Measurements from ENCODE around the gene FOXA3. TPM values are rescaled to one million over a fixed set of nuclear protein-coding genes. Genes with fewer than 3 reads are reported as not detected.

The FOXA3 gene
- total RNA-seq, 1 experiment from 2014 or later: 22.2 TPM

DNA sequence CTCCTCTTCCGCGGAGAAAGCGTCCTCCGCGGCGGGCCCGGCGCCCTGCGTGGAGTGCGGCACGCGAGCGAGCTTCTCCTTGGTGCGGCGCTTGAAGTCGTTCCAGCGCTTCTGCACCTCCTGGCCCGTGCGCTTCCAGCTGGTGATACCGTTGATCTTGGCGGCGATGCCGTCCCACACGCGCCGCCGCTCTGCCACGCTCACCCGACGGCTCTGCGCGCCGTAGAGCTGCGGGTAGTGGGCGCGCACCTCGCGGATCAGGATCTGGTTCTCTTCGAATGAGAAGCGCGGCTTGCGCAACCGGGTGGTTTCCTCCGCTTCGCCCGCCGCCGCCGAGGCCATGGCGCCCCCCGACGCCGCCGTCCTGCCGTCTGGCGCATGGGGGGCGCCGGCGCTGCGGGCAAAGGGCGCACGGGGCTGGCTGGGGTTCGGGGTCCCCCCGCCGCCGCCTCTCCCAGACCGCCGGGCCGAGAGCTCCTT, 37.3 kb downstream of the FOXA3 start:
- TF ChIP-seq, protein P1, sequence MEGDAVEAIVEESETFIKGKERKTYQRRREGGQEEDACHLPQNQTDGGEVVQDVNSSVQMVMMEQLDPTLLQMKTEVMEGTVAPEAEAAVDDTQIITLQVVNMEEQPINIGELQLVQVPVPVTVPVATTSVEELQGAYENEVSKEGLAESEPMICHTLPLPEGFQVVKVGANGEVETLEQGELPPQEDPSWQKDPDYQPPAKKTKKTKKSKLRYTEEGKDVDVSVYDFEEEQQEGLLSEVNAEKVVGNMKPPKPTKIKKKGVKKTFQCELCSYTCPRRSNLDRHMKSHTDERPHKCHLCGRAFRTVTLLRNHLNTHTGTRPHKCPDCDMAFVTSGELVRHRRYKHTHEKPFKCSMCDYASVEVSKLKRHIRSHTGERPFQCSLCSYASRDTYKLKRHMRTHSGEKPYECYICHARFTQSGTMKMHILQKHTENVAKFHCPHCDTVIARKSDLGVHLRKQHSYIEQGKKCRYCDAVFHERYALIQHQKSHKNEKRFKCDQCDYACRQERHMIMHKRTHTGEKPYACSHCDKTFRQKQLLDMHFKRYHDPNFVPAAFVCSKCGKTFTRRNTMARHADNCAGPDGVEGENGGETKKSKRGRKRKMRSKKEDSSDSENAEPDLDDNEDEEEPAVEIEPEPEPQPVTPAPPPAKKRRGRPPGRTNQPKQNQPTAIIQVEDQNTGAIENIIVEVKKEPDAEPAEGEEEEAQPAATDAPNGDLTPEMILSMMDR (conservative IDR thresholded peaks at IDR 0.05): no peak
- no peak overlapping the region for H3K27ac Mint-ChIP-seq
- DNase-seq: peak; percentile 32

More for the DNA sequence above, 37.3 kb downstream of the FOXA3 start:
- H4K91ac ChIP-seq (ENCODE audit: insufficient read length, low read depth, low read length): no peak overlapping the region
- H3K79me1 ChIP-seq (ENCODE audit: insufficient read depth, low read depth, low read length, poor library complexity, severe bottlenecking): no peaks in the 10 kb centered on the region
- H3K4me2 ChIP-seq (ENCODE audit: insufficient read depth, insufficient read length, low read length): peak overlapping the region; percentile 83
- no peak overlapping the region for H3K56ac ChIP-seq (ENCODE audit: insufficient read length, low read depth, low read length)
- peaks cover 8 to 25% (median 25%) of the 10 kb centered on the region in 3 experiments for H3K36me3 Mint-ChIP-seq (ENCODE audit: insufficient read depth in 1 of 3, low read depth in 3 of 3)
- no peak overlapping the region for H2BK120ac ChIP-seq (ENCODE audit: low read depth, low read length, poor library complexity, severe bottlenecking)
- no peak overlapping the region for H3K18ac ChIP-seq (ENCODE audit: insufficient read length, low read depth, low read length)
- no peaks in the 10 kb centered on the region for H3K4me1 ChIP-seq (ENCODE audit: insufficient read depth, low read length)
- peaks cover 15% of the 10 kb centered on the region for H3K23me2 ChIP-seq (ENCODE audit: insufficient read length, low read depth, low read length, poor library complexity, severe bottlenecking)
- H3K23ac ChIP-seq (ENCODE audit: insufficient read length, low read depth, low read length): no peak overlapping the region
- no peak overlapping the region for H2AK5ac ChIP-seq (ENCODE audit: insufficient read length, low read length)
- no peak overlapping the region for H2BK20ac ChIP-seq (ENCODE audit: low read depth, low read length, poor library complexity, severe bottlenecking)
- no peak overlapping the region for H3K9ac ChIP-seq (ENCODE audit: extremely low read depth, insufficient read length, low read length)
- H2BK5ac ChIP-seq (ENCODE audit: insufficient read length, low read length): no peak overlapping the region
- no peak overlapping the region for H3K4ac ChIP-seq (ENCODE audit: low read depth, low read length)
- no peaks in the 10 kb centered on the region for H3K79me2 ChIP-seq (ENCODE audit: insufficient read depth, low read length)
- H3K9me3 Mint-ChIP-seq: no peaks in the 10 kb centered on the region
- WGBS (ENCODE audit: extremely low coverage, insufficient read length, low lambda C conversion rate): no CpG with 5 or more reads among the region's 69 CpGs
- no peak overlapping the region for H4K5ac ChIP-seq (ENCODE audit: insufficient read length, low read depth, low read length)
- H3K4me1 Mint-ChIP-seq: peaks cover 7 to 12% of the 10 kb centered on the region in 2 experiments
- H3K14ac ChIP-seq (ENCODE audit: insufficient read depth, low read length): no peak overlapping the region
- H3K27me3 ChIP-seq (ENCODE audit: insufficient read depth, low read length): peaks cover 4% of the 10 kb centered on the region; the same call in 1 of the 2 replicates
- no peak overlapping the region for H3T11ph ChIP-seq (ENCODE audit: low read length)
- H4K8ac ChIP-seq (replicated peaks; ENCODE audit: insufficient read length, low read depth, low read length): no peak overlapping the region
- H2BK15ac ChIP-seq (ENCODE audit: low read depth, low read length): no peak overlapping the region
- H3K9me3 ChIP-seq (ENCODE audit: control insufficient read depth, low read depth, low read length): no peaks in the 10 kb centered on the region
- no peaks in the 10 kb centered on the region for H4K20me1 ChIP-seq (ENCODE audit: control insufficient read depth, insufficient read depth, insufficient read length)
- no peak overlapping the region for H2BK12ac ChIP-seq (ENCODE audit: insufficient read length, low read depth, low read length)
- peaks cover 17% of the 10 kb centered on the region for H3K27me3 Mint-ChIP-seq (ENCODE audit: low read depth)
- H2AFZ ChIP-seq (ENCODE audit: low read length): no peak overlapping the region
- H3K4me3 Mint-ChIP-seq: peak overlapping the region; percentile 65 to 78
- no peak overlapping the region for H3K27ac ChIP-seq (ENCODE audit: insufficient read length, low read depth, low read length)
